Measurements from ENCODE around the gene ALOX15. TPM values are rescaled to one million over a fixed set of nuclear protein-coding genes. Genes with fewer than 3 reads are reported as not detected.

Gene ALOX15
- total and polyA plus RNA-seq, 9 of the 15 experiments (the other 6 are each of a cell fraction or from before 2014, with no cell fraction given): not detected

- Histone ChIP-seq H4K20me1 (replicated peaks; ENCODE audit: control insufficient read depth, insufficient read depth, low read length) (no peaks in the 10 kb centered on the region), H2AFZ (ENCODE audit: low read depth, low read length) (no peak overlapping the region), H3K36me3 (ENCODE audit: control insufficient read depth, insufficient read depth, low read length) (no peaks in the 10 kb centered on the region), H3K4me2 (ENCODE audit: insufficient read depth, low read length) (no peak overlapping the region), H3K9ac (ENCODE audit: insufficient read depth in 1 of 2, low read depth in 2 of 2, low read length in 2 of 2) (no peak overlapping the region), H3K4me3 (no peak overlapping the region), H3K9me3 (replicated peaks; ENCODE audit: control insufficient read depth, insufficient read depth, low read depth, low read length) (no peaks in the 10 kb centered on the region), H3K4me1 (replicated peaks in 1 of 2; ENCODE audit: control insufficient read depth in 2 of 2, insufficient read depth in 2 of 2, low read length in 2 of 2) (no peaks in the 10 kb centered on the region), H3K79me2 (ENCODE audit: control insufficient read depth, insufficient read depth, low read length) (no peaks in the 10 kb centered on the region), H3K27me3 (ENCODE audit: control insufficient read depth in 2 of 2, insufficient read depth in 2 of 2, low read length in 2 of 2) (peaks cover 9 to 22% of the 10 kb centered on the region in 2 experiments; a peak in 4 of 5 replicates), H3K27ac (ENCODE audit: extremely low read depth, low read depth, low read length) (no peak overlapping the region), H3K9me1 (ENCODE audit: control insufficient read depth, insufficient read depth, low read length) (no peaks in the 10 kb centered on the region)
- TF ChIP-seq MECOM (CRISPR knock-in tag; IDR thresholded peaks at IDR 0.05): no peak
- TF ChIP-seq RBM34 (IDR thresholded peaks at IDR 0.05; ENCODE audit: borderline replicate concordance, insufficient read depth, low read length): no peak
- TF ChIP-seq MTF1 (CRISPR knock-in tag; IDR thresholded peaks at IDR 0.05; ENCODE audit: borderline replicate concordance): no peak
- TF ChIP-seq PHTF2 (CRISPR knock-in tag; IDR thresholded peaks at IDR 0.05): no peak
- TF ChIP-seq MBD1 (CRISPR knock-in tag; IDR thresholded peaks at IDR 0.05): no peak
- no peak for TF ChIP-seq MAFF (IDR thresholded peaks at IDR 0.05; ENCODE audit: low read length)
- no peak for TF ChIP-seq ZSCAN29 (IDR thresholded peaks at IDR 0.05)
- BruUV-seq (replicated peaks): no TSS peak
- POLR2A ChIA-PET: interaction anchor here (0.7 kb wide), 1 partner anchor 9 kb away, joined by 3 read pairs; no protein-coding TSS in a partner anchor
- no peak for ATAC-seq
- CTCF ChIA-PET (ENCODE audit: low intra/inter-chr PET ratio): no interaction called here
- no peak for DNase-seq (ENCODE audit: extremely low read depth in 1 of 4, low spot score in 3 of 4)
- in situ Hi-C loops (cut with MboI): no loop called here
- no peak for FAIRE-seq
- intact Hi-C loops (cut with micrococcal nuclease): no loop called here
- 8% methylated on average over 12 of the region's 15 CpGs for WGBS (ENCODE audit: insufficient coverage, low coverage, missing lambda C conversion rate)
Measured at GRCh38 chr17:4617590-4618351, 23.7 kb downstream of the ALOX15 start.

Data from K562 (cell line).